Left hindlimb (tissue), 1 donor: ENCODE results near the gene C3orf62.

Experiments used
- DNase-seq: peaks from one replicate; pipeline ENCODE4 v3.0.0-alpha.2; 2018

C3orf62 gene

GRCh38 chr3:49276475-49277382 lies at the start of gene C3orf62:
C3orf62 (minus strand) TSS chr3:49277232; CDS start chr3:49276872, 360 bp downstream.
- DNase-seq: peak; percentile 94

- no peak for DNase-seq
Measured at GRCh38 chr3:49324768-49325167, 47.7 kb upstream of the C3orf62 start.

GRCh38 chr3:49316696-49317457 lies 39.8 kb upstream of the C3orf62 start:
- no peak for DNase-seq

GRCh38 chr3:49313896-49314688 lies 37.1 kb upstream of the C3orf62 start:
- DNase-seq: no peak

- DNase-seq: no peak
Measured at GRCh38 chr3:49311283-49311682, 34.3 kb upstream of the C3orf62 start.

GRCh38 chr3:49310677-49311076 lies 33.6 kb upstream of the C3orf62 start:
- DNase-seq: no peak

GRCh38 chr3:49305608-49306007 lies 28.6 kb upstream of the C3orf62 start:
- no peak for DNase-seq

GRCh38 chr3:49302613-49303012 lies 25.6 kb upstream of the C3orf62 start:
- no peak for DNase-seq

- DNase-seq: no peak
Measured at GRCh38 chr3:49300595-49300994, 23.6 kb upstream of the C3orf62 start.

GRCh38 chr3:49298511-49298910 lies 21.5 kb upstream of the C3orf62 start:
- no peak for DNase-seq

- DNase-seq: no peak
Measured at GRCh38 chr3:49296781-49297411, 19.9 kb upstream of the C3orf62 start.

- DNase-seq: no peak
Measured at GRCh38 chr3:49295489-49296058, 18.5 kb upstream of the C3orf62 start.

GRCh38 chr3:49294343-49294742 lies 17.3 kb upstream of the C3orf62 start:
- DNase-seq: no peak

GRCh38 chr3:49283997-49284396 lies 7.0 kb upstream of the C3orf62 start:
- no peak for DNase-seq

- no peak for DNase-seq
Measured at GRCh38 chr3:49279376-49279775, 2.3 kb upstream of the C3orf62 start.

- DNase-seq: no peak
Measured at GRCh38 chr3:49278548-49278947, 1.5 kb upstream of the C3orf62 start.

- no peak for DNase-seq
Measured at GRCh38 chr3:49277383-49277775, 347 bp upstream of the C3orf62 start.

- no peak for DNase-seq
Measured at GRCh38 chr3:49273825-49274532, 3.1 kb downstream of the C3orf62 start.

GRCh38 chr3:49271047-49271446 lies 6.0 kb downstream of the C3orf62 start:
- DNase-seq: no peak

GRCh38 chr3:49270156-49270500 lies 6.9 kb downstream of the C3orf62 start:
- no peak for DNase-seq

GRCh38 chr3:49269443-49270155 lies 7.4 kb downstream of the C3orf62 start:
- no peak for DNase-seq
